ENCODE measurements around the gene CEP41. TPM values are rescaled to one million over a fixed set of nuclear protein-coding genes. Genes with fewer than 3 reads are reported as not detected.

Gene CEP41, protein sequence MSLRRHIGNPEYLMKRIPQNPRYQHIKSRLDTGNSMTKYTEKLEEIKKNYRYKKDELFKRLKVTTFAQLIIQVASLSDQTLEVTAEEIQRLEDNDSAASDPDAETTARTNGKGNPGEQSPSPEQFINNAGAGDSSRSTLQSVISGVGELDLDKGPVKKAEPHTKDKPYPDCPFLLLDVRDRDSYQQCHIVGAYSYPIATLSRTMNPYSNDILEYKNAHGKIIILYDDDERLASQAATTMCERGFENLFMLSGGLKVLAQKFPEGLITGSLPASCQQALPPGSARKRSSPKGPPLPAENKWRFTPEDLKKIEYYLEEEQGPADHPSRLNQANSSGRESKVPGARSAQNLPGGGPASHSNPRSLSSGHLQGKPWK
- total RNA-seq (2014; rRNA removed; shearing (Covaris generic)): 0.80 TPM in 1 of 2 replicates, not detected in the other

DNA sequence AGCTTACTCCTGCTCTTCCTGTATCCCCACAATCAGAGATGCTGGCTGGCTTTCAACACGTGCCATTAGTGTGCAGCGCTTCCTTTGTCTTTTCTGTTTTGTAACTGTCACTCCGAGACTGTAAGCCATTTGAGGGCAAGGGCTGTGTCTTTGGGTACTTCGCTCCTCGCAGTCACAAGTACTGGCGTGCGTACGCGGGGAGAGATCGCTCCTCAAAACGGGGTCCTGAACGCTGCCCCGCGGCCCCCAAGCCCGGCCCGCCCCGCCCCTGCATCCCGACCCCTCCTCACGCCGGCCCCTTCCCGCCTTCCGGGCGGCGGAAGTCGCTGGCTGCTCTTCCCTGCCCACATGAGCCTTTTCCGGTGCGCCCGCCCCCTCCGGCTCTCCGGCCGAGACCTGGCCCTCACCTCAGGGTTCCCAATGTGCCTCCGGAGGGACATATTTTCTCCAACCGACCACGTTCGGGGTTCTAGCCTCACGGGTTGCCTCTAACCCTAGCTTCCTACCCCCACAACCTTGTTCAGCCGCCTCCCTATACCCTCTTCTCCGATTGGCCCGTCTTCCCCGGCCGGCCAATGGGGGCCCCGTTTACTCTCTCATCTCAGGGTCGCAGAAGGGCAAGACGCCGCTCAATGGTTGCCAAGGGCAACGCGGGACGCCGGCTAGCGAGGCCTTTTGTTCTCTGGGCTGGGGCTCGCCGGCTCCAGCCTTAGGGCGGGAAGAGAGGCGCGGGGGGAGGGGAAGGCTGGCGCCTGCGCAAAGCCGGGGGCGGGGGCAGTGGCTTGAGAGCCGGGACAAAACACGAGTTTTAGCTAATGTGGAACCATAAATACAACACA lies at the start of gene CEP41:
TSS of gene CEP41 (minus strand) at position 490 of the 839 bp plus-strand sequence. CDS start at position 440, 50 bp downstream.
- peak; percentile 98 for DNase-seq (ENCODE audit: low spot score)
- in situ Hi-C loops (cut with HindIII; ENCODE audit: low sequenced_read_pairs): no loop called here

DNA sequence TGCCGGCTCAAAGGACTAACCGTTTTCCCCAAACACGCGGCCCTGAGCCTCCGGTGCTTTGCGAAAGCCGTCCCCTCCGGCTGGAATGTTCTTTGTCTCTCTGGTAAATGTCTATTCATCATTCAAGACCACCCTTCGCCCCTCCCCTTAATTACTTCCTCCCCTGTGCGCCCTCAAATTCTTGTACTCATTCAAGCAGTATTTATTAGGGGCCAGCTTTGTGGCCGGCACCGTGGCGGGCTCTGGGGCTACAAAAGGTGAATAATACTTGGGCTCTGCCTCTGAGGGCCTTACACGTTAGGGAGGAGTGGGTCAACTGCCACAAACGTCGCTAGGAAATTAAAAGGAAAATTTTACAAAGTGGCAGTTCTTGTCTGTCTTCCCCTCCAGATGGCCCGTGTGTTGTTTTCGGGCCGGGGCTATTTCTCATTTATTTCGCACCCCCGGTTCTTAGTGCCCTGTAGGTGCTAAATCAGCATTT lies 49.5 kb upstream of the CEP41 start:
- peak; percentile 10 for DNase-seq (ENCODE audit: low spot score)
- in situ Hi-C loops (cut with HindIII; ENCODE audit: low sequenced_read_pairs): no loop called here

DNA sequence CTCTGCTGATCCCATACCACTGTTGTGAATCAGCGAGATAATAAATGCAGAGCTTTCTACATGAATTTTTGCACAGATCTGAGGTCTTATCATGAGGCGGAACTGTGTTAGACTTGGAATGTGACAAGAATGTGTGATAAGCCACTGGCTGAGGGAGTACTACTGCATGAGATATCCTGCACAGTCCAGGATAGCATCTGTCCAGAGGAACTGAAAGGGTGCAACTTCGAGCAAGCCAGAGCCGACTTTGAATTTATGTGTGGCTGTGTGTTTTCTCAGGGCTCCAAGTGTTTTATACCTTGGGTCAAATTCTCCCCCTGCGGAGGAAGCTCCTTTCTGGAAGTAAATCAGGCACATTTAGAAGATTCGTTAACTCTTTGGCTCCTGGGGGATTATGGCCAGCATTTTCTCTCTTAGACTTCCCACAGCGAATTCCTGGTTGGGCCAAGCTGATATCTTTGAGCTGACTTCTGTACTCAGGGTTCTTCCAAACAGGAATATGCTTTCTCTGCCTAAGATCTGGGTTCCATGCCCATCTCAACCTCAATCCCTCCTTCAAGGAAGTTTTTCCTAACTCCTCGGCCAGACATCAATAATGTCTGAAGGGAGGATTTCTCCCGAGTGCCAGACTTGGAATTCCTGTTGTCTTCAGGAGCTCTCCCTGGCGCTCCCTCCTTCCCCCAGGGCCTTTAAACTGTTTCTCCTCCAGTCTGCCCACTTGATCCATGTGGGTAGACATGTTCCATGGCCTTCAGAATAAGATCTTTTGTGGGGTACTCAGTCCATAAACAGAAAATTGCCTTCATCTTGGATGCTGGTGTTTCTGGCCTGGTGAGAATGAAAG lies 48.5 kb upstream of the CEP41 start:
- DNase-seq (ENCODE audit: low spot score): peak; percentile 4
- in situ Hi-C loops (cut with HindIII; ENCODE audit: low sequenced_read_pairs): no loop called here

DNA sequence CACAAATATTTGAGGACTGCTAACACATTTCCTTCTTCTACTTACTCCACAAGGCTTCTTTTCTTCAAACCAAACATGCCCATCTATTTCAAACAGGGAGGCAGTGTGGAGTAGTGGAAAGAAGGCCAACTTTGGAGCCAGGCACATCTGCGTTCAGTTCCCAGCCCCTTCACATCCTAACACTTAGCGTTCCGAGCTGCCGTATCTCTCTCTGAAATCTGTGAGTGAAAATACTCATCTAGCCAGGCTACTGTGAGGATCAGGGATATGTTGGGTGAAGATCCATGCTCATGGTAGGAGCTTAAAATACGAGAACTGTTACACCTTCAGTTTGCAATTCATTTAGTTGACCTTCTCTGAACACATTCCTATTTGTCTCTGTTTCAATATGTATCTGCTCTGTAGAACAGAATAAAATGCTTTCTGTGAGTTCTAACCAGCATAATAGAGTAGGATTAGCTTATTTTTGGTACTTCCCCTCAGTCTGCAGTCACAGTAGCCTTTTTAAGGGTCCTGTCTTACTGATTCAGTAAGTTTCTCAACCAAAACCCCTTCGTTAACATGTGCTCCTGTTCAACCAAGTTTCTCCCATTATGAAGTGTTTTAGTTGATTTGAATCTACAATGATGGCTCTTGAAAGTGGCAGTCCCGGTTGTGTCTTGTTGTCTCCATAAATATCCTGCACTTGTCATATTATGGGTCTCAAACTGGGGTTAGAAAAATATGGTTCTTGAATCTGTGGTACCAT lies 47.8 kb upstream of the CEP41 start:
- in situ Hi-C loops (cut with HindIII; ENCODE audit: low sequenced_read_pairs): no loop called here
- DNase-seq (ENCODE audit: low spot score): peak; percentile 8

DNA sequence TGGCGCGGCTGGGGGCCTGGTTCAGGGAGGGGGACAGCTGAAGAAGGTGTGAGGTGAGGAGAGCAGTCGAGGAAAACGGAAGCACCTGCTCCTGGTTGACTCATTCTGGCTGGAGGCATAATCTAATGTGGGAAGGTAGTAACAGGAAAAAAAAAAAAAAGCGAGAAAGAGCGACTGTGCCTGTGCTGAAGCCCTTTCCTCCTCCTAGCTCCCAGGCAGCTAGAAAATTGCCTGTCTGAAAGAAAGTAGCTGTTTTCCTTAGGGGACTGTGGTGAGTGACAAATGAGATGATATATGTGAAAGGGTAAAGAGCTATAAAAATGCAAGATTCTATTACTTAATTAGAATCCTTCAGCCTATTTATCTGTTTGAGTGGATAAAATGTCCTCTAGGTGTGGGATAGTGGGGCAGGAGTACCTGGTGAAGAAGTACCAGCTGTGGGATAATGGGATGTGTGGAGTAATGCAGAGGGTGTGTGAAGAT lies 46.2 kb upstream of the CEP41 start:
- in situ Hi-C loops (cut with HindIII; ENCODE audit: low sequenced_read_pairs): no loop called here
- peak; percentile 24 for DNase-seq (ENCODE audit: low spot score)

GRCh38 chr7:130486114-130486953 lies 45.5 kb upstream of the CEP41 start:
- in situ Hi-C loops (cut with HindIII; ENCODE audit: low sequenced_read_pairs): no loop called here
- peak; percentile 73 for DNase-seq (ENCODE audit: low spot score)

GRCh38 chr7:130485734-130486113 lies 44.9 kb upstream of the CEP41 start:
- in situ Hi-C loops (cut with HindIII; ENCODE audit: low sequenced_read_pairs): no loop called here
- no peak for DNase-seq (ENCODE audit: low spot score)

DNA sequence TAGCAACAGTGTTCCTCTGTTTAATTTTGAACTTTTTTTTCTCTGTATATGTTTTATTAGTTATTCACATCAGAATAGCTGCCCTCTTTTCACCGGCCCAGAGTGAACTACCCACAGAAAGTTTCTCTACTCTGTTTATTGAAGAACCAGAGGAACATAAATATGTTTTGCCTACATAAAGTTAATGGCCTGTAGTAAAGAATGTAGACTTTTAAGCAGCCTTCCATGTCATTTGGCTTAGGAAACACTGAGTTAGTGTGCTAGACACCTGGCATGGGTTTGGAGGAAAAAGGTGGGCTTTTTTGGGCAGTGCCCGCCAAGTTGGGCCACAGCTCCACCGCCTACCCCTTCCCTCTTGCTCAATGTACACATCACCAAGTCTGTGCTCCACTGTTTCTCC lies 42.2 kb upstream of the CEP41 start:
- DNase-seq (ENCODE audit: low spot score): no peak
- in situ Hi-C loops (cut with HindIII; ENCODE audit: low sequenced_read_pairs): no loop called here

DNA sequence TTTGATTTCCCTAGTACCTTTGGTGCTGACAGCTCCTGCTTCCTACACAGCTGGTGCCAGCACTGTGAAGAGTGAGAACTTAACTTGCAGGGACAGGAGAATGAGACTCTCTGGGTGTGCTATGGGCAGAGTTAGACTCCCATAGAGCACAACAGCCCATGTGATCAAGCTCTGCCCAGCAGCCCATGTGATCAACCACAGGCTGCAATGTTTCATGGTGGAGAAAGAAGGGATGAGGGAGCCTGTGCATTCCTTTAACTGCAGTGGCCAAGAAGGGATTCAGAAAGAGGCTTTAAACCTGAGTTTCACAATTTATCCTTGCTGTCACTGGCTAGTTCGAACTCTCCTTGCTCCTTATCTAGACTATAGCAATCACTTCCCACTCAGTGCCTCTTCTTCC lies 41.1 kb upstream of the CEP41 start:
- in situ Hi-C loops (cut with HindIII; ENCODE audit: low sequenced_read_pairs): no loop called here
- DNase-seq (ENCODE audit: low spot score): no peak

GRCh38 chr7:130479716-130480400 lies 39.0 kb upstream of the CEP41 start:
- no peak for DNase-seq (ENCODE audit: low spot score)
- in situ Hi-C loops (cut with HindIII; ENCODE audit: low sequenced_read_pairs): no loop called here

GRCh38 chr7:130478991-130479390 lies 38.2 kb upstream of the CEP41 start:
- DNase-seq (ENCODE audit: low spot score): no peak
- in situ Hi-C loops (cut with HindIII; ENCODE audit: low sequenced_read_pairs): no loop called here

GRCh38 chr7:130476297-130477150 lies 35.7 kb upstream of the CEP41 start:
- DNase-seq (ENCODE audit: low spot score): no peak
- in situ Hi-C loops (cut with HindIII; ENCODE audit: low sequenced_read_pairs): no loop called here

DNA sequence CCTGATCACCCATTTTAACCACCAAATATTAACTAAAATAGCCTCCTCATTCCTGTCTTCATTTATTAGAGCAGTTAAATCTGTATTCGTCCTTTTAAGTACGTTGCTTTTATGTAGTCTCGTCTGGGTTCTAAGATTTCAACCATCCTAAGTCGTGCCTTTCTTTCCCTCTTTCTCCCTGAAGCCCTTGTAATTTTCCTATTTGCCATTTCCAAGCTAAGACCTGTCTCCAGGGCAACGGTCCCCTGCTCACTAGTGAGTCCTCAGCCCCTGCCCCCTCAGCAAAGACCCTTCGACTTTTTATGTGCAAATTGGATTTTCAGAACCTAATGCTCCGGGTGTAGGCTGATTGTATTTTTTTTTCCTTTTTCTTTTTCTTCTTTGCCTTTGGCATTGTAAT lies 35.0 kb upstream of the CEP41 start:
- in situ Hi-C loops (cut with HindIII; ENCODE audit: low sequenced_read_pairs): no loop called here
- no peak for DNase-seq (ENCODE audit: low spot score)

DNA sequence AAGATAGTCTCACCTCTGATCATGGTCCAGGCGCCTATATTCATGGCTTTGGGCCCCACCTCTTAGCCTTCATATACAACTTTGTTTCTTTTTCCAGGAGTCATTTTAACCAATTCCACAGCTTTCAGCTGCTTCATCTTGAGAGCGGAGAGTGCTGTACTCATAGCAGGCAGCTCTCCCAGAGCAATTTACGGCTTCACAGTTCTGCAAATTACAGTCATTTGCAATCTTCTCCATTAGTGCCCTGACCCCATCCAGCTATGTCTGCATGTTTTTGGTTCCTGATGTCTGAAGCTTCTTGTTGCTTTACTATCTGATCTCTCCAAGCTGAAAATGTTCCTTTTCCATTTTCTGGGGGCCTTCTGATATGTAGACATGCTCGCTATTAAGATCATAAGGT lies 33.1 kb upstream of the CEP41 start:
- DNase-seq (ENCODE audit: low spot score): no peak
- in situ Hi-C loops (cut with HindIII; ENCODE audit: low sequenced_read_pairs): no loop called here

DNA sequence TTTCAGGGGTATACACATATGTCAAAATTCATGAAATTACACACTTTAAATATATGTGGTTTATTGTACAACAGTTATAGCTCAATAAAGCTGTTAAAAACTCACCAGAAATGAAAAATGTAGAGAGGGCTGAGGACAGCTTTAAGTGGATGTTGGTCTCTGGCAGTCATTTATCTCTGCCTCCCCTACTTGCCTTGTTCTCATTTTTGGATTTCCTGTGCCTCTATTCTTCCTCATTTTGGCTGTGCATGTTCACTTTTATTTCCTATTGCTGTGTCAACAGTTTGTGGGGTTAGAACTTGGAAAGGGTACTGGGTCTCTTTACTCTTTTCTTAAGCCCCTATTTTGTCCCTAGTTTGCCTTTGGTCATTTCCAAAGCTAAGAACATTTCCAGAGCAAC lies 32.5 kb upstream of the CEP41 start:
- in situ Hi-C loops (cut with HindIII; ENCODE audit: low sequenced_read_pairs): no loop called here
- DNase-seq (ENCODE audit: low spot score): no peak

- no peak for DNase-seq (ENCODE audit: low spot score)
- in situ Hi-C loops (cut with HindIII; ENCODE audit: low sequenced_read_pairs): no loop called here
Measured at GRCh38 chr7:130471974-130472373, 31.2 kb upstream of the CEP41 start.
